ENCODE data around the gene HMCN2. TPM values are rescaled to one million over a fixed set of nuclear protein-coding genes. Genes with fewer than 3 reads are reported as not detected.

HMCN2 gene
- polyA plus RNA-seq, 2 of the 4 experiments (the other 2 are of a cell fraction) = 0.01 TPM; not detected in 1

GRCh38 chr9:130301483-130302286 is 36.1 kb downstream of the HMCN2 start:
- Histone ChIP-seq H3K4me1 (no peaks in the 10 kb centered on the region), H3K4me3 (no peak overlapping the region), H3K4me2 (no peak overlapping the region), H3K9me3 (no peaks in the 10 kb centered on the region), H3K27ac (no peak overlapping the region)
- FAIRE-seq (no peak), ATAC-seq (no peak), DNase-seq (ENCODE audit: low read depth in 1 of 2, low spot score in 1 of 2) (no peak)
- ChIA-PET POLR2A (no interaction called here), CTCF (interaction anchor here (0.5 to 2.3 kb wide), 5 partner anchors 9 to 71 kb away, joined by 4 to 8 read pairs (median 5); no protein-coding TSS in a partner anchor)
- TF ChIP-seq USF2 (IDR thresholded peaks at IDR 0.05) = no peak
- no peak for TF ChIP-seq SREBF2 (IDR thresholded peaks at IDR 0.05)
- no peak for TF ChIP-seq NPAS2 (CRISPR knock-in tag; IDR thresholded peaks at IDR 0.05; ENCODE audit: borderline replicate concordance)
- no peak for TF ChIP-seq REST (IDR thresholded peaks at IDR 0.05)
- TF ChIP-seq RARB (CRISPR knock-in tag; IDR thresholded peaks at IDR 0.05) = no peak
- no peak for TF ChIP-seq MAFK (IDR thresholded peaks at IDR 0.05; ENCODE audit: partially characterized antibody)
- no peak for TF ChIP-seq ZC3H11A (IDR thresholded peaks at IDR 0.05)
- TF ChIP-seq PBX3 (IDR thresholded peaks at IDR 0.05) = no peak
- TF ChIP-seq KDM5A (IDR thresholded peaks at IDR 0.05) = no peak
- TF ChIP-seq ZSCAN20 (CRISPR knock-in tag; IDR thresholded peaks at IDR 0.05) = no peak
- no peak for TF ChIP-seq POLR2A (IDR thresholded peaks at IDR 0.05; ENCODE audit: low read length)
- 23% methylated on average over 15 of the region's 18 CpGs for WGBS (ENCODE audit: missing lambda C conversion rate)

GRCh38 chr9:130302785-130303612 is 37.4 kb downstream of the HMCN2 start:
- no peak for FAIRE-seq
- TF ChIP-seq MAZ (IDR thresholded peaks at IDR 0.05; ENCODE audit: borderline replicate concordance, low read depth, low read length) (no peak), NFE2L2 (conservative IDR thresholded peaks at IDR 0.05; ENCODE audit: low read length) (no peak), JUN (IDR thresholded peaks at IDR 0.05) (no peak), NR3C1 (IDR thresholded peaks at IDR 0.05) (no peak), RNF2 (IDR thresholded peaks at IDR 0.05; ENCODE audit: borderline replicate concordance, low read depth) (no peak), HDAC2 (IDR thresholded peaks at IDR 0.05) (no peak), TP53 (CRISPR knock-in tag; IDR thresholded peaks at IDR 0.05) (no peak), USF2 (IDR thresholded peaks at IDR 0.05) (no peak)
- Histone ChIP-seq H3K4me1 (no peaks in the 10 kb centered on the region), H3K27ac (no peak overlapping the region), H3K9me3 (no peaks in the 10 kb centered on the region), H3K4me2 (no peak overlapping the region), H3K4me3 (no peak overlapping the region)
- ChIA-PET POLR2A (interaction anchor here (0.5 kb wide), 1 partner anchor 15 kb away, joined by 4 read pairs; no protein-coding TSS in a partner anchor), CTCF (interaction anchor here (0.8 kb wide), 1 partner anchor 27 kb away, joined by 6 read pairs; no protein-coding TSS in a partner anchor)
- DNase-seq (ENCODE audit: low read depth in 1 of 2, low spot score in 1 of 2) = no peak
- 71% methylated on average over 14 of the region's 23 CpGs for WGBS (ENCODE audit: missing lambda C conversion rate)
- ATAC-seq = no peak
